ENCODE results near the gene JKAMP.

The JKAMP gene

DNA sequence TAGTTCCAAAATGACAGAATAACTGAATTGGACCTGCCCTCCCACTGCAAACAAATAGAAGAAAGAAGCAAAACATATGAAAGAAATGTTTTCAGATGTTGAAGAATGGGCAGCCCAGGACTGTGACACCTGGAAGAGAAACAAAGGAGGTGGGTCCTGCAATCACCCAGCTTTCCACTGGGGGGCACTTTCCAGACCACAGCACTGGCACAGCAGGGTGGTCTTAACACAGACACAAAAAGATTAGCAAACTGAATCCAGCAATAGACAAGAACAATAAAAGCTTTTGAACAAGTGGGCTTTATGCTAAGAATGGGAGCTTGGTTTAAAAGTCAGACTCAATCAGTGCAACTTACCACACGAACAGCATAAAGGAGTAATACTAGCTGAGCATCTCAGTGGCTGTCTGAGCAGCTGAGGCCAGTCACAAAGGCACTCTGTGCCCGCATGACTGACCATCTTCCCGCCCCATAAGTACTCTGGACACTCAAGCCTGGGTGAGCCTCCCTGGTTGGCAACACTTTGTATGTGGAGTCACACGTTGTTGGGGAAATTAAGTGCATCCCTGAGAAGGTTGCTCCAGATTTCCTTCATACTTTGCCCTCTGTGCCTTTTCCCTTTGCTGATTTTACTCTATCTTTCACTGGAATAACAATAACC lies 27.7 kb downstream of the JKAMP start:
- peak; percentile 44 for DNase-seq
- TF ChIP-seq, protein P1, sequence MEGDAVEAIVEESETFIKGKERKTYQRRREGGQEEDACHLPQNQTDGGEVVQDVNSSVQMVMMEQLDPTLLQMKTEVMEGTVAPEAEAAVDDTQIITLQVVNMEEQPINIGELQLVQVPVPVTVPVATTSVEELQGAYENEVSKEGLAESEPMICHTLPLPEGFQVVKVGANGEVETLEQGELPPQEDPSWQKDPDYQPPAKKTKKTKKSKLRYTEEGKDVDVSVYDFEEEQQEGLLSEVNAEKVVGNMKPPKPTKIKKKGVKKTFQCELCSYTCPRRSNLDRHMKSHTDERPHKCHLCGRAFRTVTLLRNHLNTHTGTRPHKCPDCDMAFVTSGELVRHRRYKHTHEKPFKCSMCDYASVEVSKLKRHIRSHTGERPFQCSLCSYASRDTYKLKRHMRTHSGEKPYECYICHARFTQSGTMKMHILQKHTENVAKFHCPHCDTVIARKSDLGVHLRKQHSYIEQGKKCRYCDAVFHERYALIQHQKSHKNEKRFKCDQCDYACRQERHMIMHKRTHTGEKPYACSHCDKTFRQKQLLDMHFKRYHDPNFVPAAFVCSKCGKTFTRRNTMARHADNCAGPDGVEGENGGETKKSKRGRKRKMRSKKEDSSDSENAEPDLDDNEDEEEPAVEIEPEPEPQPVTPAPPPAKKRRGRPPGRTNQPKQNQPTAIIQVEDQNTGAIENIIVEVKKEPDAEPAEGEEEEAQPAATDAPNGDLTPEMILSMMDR (IDR thresholded peaks at IDR 0.05): peak; percentile 64

DNA sequence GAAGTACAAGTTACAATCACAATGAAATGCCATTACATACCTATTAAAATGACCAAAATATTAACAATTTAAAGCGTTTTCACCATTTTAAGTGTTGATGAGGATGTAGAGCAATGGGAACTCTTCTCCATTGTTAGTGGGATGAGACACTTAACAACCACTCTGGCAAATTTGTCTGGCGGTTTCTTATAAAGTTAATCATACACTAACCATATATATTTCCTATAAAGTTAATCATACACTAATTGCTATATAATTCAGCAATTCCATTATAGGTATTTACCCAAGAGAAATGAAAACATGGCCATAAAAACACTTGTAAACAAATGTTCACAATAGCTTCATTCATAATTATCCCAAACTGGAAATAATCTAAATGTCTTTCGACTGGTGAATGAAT lies 35.9 kb downstream of the JKAMP start:
- Mint-ChIP-seq H3K27ac (no peak overlapping the region), H3K4me1 (no peaks in the 10 kb centered on the region), H3K27me3 (ENCODE audit: low read depth, poor library complexity) (peaks cover 3% of the 10 kb centered on the region), H3K36me3 (ENCODE audit: low read depth) (no peaks in the 10 kb centered on the region), H3K9me3 (peaks cover 19% of the 10 kb centered on the region), H3K4me3 (no peak overlapping the region)
- TF ChIP-seq, protein P1 (IDR thresholded peaks at IDR 0.05): no peak
- DNase-seq: no peak

More for the DNA sequence above, 27.7 kb downstream of the JKAMP start:
- Mint-ChIP-seq H3K4me1 (peaks cover 14% of the 10 kb centered on the region), H3K27me3 (ENCODE audit: low read depth, poor library complexity) (peaks cover 4% of the 10 kb centered on the region), H3K27ac (no peak overlapping the region), H3K4me3 (no peak overlapping the region), H3K36me3 (ENCODE audit: low read depth) (peaks cover 5% of the 10 kb centered on the region), H3K9me3 (peaks cover 40% of the 10 kb centered on the region)

DNA sequence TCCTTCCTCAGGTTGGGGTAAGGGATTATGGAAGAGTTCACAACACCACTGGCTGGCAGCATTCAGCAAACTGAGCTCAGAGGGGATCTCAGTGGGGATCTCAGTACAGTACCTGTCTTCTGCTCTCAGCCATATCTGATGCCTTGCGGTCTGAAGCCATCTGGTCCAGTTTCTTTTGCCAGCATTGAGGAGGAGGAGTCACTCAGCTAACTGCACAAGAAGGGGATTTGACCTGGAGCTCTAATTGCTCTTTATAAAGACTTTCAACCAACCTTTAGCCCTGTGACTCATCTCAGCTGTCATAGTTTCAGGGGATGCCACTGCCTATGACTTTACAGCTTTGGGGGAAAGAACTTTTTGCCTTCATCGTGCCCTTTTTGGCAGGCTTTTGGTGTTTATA lies 44.9 kb downstream of the JKAMP start:
- Mint-ChIP-seq H3K36me3 (ENCODE audit: low read depth) (no peaks in the 10 kb centered on the region), H3K4me1 (peaks cover 4% of the 10 kb centered on the region), H3K27ac (no peak overlapping the region), H3K27me3 (ENCODE audit: low read depth, poor library complexity) (peaks cover 3% of the 10 kb centered on the region), H3K4me3 (no peak overlapping the region), H3K9me3 (peaks cover 17% of the 10 kb centered on the region)
- DNase-seq: no peak
- TF ChIP-seq, protein P1 (IDR thresholded peaks at IDR 0.05): no peak

DNA sequence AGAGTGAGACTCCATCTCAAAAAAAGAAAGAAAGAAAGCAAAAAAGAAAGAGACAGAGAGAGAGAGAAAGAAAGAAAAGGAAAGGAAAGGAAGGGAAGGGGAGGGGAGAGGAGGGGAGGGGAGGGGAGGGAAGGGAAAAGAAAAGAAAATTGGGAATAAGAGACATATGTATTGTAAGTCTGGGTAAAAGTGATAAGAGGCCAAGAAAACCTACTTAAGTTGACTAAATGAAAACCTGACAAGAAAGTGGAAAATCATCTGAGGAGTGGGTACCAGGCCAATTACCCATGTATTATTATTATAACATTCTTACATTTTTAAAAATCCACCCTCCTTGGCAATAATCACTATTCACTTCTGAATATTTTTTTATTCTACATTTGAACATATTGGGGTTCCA lies 46.0 kb downstream of the JKAMP start:
- H3K4me3 Mint-ChIP-seq: no peak overlapping the region
- DNase-seq: no peak
- H3K27me3 Mint-ChIP-seq (ENCODE audit: low read depth, poor library complexity): peaks cover 3% of the 10 kb centered on the region
- peaks cover 15% of the 10 kb centered on the region for H3K4me1 Mint-ChIP-seq
- no peak overlapping the region for H3K27ac Mint-ChIP-seq
- H3K36me3 Mint-ChIP-seq (ENCODE audit: low read depth): no peaks in the 10 kb centered on the region
- H3K9me3 Mint-ChIP-seq: peaks cover 17% of the 10 kb centered on the region
- TF ChIP-seq, protein P1 (IDR thresholded peaks at IDR 0.05): no peak

DNA sequence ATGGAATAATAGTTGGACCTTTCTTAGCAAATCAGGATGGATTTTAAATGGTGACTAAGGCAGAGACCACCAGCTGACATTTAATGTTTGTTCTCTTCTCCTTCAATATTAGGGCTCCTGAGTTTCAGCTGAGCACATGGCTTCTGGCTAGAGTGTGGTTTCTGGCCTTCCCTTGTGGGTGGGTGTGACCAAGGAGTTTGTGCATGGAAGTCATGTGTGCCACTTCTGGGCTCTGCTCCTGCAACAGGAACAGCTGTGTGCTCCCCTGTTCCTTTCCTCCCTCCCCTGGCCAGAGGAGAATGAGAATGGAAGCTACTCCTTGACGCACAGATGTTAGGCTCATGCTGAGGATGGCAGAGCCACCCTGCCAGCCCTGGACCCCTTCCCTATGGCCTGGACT lies 48.1 kb downstream of the JKAMP start:
- H3K27me3 Mint-ChIP-seq (ENCODE audit: low read depth, poor library complexity): peaks cover 3% of the 10 kb centered on the region
- TF ChIP-seq, protein P1 (IDR thresholded peaks at IDR 0.05): no peak
- peaks cover 14% of the 10 kb centered on the region for H3K9me3 Mint-ChIP-seq

DNA sequence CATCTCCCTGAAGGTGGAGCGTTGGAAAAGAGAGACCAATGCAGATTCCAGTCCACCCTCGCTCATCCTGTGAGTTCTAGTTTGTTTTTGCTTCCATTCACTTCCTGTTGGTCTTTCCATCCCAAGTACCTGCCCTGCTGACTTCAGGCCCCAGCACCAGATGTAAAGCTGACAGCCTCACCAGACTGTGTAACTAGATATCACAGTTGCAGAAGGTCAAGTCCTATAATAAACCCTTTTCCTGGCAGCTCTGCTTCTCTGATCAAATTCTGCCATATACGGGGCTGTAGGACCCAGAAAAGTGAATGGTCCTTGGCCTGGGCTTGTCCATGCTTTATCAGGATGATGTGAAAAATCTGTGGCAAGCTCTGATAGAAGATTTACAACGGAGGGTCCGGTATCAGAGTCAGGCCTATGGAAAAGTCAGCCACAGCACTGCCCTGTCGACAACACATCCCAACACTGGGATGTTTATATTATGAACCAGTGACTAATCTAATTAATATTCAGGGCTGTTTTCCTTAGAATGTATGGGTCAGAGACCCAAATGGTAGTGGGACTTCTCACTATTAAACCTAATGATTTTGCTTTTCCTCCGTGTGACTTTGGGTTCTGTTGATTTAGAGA lies 50.2 kb downstream of the JKAMP start:
- Mint-ChIP-seq H3K27ac (peak overlapping the region; percentile 93), H3K27me3 (ENCODE audit: low read depth, poor library complexity) (no peaks in the 10 kb centered on the region), H3K4me1 (peaks cover 19% of the 10 kb centered on the region), H3K36me3 (ENCODE audit: low read depth) (no peaks in the 10 kb centered on the region), H3K9me3 (no peaks in the 10 kb centered on the region), H3K4me3 (no peak overlapping the region)
- DNase-seq: peak; percentile 6
- TF ChIP-seq, protein P1 (IDR thresholded peaks at IDR 0.05): no peak

More for the DNA sequence above, 48.1 kb downstream of the JKAMP start:
- Mint-ChIP-seq H3K4me3 (no peak overlapping the region), H3K4me1 (peaks cover 19% of the 10 kb centered on the region), H3K36me3 (ENCODE audit: low read depth) (no peaks in the 10 kb centered on the region), H3K27ac (no peak overlapping the region)
- no peak for DNase-seq

Data from nephron progenitor cell (in vitro differentiated cells).